Bone marrow (tissue), 2 donors: Measurements from ENCODE around the gene FOLR2.
"Not testable (repeated sequence)": the region's sequence is repeated elsewhere in the genome, so short reads cannot be mapped to it uniquely, and the experiment has no call there.

Experiments used
- DNase-seq, 2 donors: peaks; one replicate each; lab custom pipeline; 2025; lab: John Stamatoyannopoulos, UW

FOLR2 gene

DNA sequence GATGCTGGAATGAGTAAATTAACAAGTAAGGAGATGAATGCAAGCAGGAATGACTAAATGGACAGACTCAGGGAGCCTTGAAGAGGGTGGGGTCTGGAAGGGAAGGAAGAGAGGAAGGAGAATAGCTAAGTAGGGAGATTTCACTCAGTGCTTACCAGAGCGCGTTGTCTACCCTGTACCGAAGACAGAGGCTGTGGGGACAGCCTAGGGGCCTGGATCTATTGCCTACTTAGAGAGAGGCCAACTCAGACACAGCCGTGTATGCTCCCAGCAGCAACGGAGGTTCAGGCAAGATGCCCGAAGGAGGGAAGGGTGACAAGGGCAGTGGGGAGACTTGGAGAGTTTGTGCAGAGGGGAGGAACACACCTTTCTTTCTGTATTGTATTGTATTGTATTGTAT lies at the start of gene FOLR2:
TSS of gene FOLR2 (plus strand) at position 157 of the 400 bp plus-strand sequence. CDS start 1,791 bp downstream, outside the sequence.
- no peak for DNase-seq

GRCh38 chr11:72169046-72169555 lies 47.5 kb upstream of the FOLR2 start:
- not testable (repeated sequence) for DNase-seq

DNA sequence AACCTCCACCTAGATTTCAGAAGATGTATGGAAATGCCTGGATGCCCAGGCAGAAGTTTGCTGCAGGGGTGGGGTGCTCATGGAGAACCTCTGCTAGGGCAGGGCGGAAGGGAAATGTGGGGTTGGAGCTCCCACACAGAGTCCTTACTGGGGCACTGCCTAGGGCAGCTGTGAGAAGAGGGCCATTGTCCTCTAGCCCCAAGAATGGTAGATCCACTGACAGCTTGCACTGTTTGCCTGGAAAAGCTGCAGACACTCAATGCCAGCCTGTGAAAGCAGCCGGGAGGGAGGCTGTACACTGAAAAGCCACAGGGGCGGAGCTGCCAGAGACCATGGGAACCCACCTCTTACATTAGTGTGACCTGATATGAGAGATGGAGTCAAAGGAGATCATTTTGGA lies 46.8 kb upstream of the FOLR2 start:
- not testable (repeated sequence) for DNase-seq

DNA sequence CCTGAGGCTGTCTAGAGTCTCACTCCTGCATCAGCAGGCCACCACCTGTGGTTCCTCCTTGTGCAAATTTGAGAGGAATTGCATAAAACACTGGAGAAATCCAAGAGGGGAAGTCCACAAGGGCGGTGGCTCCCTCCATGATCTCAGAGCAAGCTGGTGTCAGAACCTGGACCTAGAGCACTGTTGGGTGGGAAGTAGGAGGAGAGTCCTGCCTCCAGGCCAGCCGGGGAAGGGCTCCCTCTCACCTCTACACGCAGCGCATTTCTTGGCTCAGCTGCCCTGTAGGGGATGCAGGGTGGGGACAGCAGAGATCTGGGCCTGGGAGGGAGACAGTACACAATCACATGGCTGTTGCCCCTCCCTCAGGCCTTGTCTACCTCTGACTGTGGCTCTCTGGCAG lies 44.6 kb upstream of the FOLR2 start:
- DNase-seq, result not testable (repeated sequence)

- DNase-seq, result no peak
These were observed 43.3 kb upstream of the FOLR2 start for GRCh38 chr11:72173291-72173690.

DNA sequence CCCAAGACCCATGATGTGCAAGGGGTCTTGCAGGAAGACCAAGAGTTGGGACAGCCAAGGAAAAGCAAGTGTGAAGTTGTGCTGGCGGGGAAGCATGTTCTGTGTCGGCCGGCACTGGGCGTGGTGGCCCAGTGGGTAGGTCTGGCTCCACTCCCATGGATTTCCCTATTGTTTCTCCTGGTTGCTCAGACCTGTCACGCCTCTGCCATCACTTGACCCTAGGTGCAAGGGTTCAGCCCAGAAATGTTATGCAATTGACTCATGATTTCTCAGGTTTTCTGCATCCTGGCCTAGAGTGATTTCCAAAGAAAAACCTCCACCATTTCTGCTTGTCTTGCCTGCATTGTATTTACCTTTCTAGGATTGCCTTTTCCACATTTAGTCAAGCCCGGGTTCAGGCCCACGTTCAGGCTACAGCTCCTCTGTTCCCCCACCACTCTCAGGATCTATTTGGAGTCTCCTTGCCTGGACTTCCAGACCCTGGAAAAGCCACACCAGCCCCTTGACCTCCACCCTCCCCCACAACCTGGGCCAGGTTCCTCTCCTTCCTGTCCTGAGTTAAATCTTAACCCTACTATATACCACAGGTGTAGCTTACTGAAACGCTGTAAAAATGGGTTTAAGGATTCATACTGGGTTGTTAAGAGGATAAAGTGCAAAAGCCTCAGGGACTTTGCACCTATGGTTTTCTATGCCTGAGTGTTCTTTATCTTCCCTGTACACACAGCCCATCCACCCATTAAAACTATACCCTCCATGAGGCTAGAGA lies 42.1 kb upstream of the FOLR2 start:
- DNase-seq, result no peak

DNA sequence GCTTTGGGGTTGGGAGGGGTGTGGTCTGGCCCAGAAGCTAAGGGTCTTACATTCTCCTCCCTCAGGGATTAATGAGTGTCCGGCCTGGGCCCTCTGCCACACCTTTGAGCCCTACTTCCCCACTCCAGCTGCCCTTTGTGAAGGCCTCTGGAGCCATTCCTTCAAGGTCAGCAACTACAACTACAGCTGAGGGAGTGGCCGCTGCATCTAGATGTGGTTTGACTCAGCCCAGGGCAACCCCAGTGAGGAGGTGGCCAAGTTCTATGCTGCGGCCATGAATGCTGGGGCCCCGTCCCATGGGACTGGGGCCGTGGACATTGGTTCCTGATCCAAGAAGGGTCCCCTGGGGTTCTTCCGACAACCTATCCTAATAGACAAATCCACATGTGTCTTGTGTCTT lies 38.9 kb upstream of the FOLR2 start:
- no peak for DNase-seq

DNA sequence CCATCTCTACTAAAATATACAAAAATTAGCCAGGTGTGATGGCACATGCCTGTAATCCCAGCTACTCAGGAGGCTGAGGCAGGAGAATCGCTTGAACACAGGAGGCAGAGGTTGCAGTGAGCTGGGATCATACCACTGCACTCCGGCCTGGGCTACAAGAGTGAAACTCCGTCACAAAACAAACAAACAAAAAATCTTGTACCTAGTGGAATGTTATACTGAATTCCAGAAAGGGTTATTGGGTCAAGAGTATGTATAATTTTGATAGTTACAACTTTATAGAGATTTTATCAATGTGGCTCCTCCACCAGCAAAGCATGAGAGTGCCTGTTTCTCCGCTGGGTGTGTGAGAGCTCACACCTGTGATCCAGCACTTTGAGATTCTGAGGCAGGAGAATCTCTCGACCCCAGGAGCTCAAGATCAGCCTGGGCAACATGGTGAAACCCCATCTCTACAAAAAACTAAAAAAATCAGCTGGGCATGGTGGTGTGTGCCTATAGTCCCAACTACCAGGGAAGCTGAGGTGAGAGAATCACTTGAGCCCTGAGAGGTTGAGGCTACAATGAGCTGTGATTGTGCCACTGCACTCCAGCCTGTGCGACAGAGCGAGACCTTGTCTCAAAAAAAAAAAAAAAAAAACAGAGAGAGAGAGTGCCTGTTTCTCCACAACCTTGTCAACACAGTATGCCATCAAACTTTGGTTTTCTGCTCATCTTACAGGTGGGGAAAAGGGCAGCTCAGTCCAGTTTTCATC lies 37.4 kb upstream of the FOLR2 start:
- no peak for DNase-seq

DNA sequence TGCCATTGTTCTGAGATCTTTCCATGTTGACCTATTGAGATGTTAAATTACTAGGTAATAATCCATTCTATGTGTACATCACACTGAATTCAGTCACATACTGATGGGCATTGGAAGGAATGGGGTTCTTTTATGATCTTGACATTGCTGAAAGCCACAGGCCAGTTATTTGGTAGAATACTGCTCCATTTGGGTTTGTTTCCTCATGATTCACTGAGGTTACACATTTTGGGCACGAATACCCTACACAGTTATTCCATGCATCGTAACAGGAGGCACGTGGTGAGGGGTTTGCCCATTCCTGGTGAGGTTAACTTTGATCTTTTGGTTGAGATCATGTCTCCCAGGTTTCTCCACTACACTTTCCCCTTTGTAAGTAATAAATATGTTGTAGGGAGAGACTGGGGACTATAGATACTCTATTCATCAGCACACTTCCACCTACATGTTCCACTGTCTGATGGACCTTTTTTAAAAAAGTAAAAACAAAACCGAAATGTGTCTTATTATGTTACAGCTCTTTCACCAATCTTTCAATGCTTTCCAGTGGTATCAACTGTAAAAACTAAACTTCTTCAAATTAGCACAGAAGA lies 36.7 kb upstream of the FOLR2 start:
- no peak for DNase-seq

GRCh38 chr11:72180892-72181552 lies 35.6 kb upstream of the FOLR2 start:
- DNase-seq, result not testable (repeated sequence)

DNA sequence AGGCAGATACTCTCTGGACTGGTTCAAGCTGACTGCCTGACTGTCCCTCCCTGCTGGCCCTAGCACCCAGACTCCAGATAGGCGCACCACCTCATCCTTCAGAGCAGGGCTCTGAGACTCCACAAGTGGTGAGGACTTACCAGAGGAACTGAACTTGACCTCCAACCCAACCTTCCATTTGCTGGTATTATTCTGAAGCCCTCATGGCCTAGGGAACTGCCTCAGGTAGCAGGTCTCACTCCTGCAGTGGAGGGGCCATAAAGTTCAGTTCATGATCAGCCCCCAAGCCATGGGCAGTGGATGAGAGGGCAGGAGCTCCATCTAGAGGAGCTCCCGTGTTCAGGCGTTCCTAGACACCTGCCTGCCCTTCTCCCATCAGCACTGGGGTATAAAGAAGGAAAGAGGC lies 35.0 kb upstream of the FOLR2 start:
- DNase-seq, result not testable (repeated sequence)

GRCh38 chr11:72188267-72188666 lies 28.3 kb upstream of the FOLR2 start:
- DNase-seq, result no peak

GRCh38 chr11:72189455-72190250 lies 26.9 kb upstream of the FOLR2 start:
- no peak for DNase-seq

DNA sequence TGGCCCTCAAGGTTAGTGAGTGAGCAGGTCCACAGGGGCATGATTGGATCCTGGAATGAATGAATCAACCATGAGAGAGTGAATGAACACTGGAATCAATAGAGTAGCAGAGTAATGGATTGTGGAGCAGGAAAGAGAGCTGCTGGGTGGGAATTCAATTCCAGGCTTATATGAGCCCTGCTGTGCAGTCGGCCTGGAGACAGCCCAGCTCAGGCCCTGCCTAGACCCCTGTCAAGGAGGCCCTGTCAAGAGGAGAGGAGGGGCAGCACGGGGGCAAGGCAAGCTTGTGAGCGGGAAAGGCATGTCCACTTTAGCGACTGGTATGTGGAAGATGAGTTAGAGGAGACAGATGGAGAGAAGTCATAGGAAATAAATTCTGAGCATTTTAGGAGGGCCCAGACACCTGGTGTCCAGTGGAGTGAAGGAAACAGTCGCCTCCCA lies 25.9 kb upstream of the FOLR2 start:
- no peak for DNase-seq

GRCh38 chr11:72191961-72192381 lies 24.6 kb upstream of the FOLR2 start, which contains the start of gene FOLR1:
Gene FOLR1, plus strand, starts transcription at chr11:72192140. Its CDS starts 34 bp downstream, at chr11:72192174.
- no peak for DNase-seq

- DNase-seq, result no peak
These were observed 20.9 kb upstream of the FOLR2 start for GRCh38 chr11:72195518-72196270.

DNA sequence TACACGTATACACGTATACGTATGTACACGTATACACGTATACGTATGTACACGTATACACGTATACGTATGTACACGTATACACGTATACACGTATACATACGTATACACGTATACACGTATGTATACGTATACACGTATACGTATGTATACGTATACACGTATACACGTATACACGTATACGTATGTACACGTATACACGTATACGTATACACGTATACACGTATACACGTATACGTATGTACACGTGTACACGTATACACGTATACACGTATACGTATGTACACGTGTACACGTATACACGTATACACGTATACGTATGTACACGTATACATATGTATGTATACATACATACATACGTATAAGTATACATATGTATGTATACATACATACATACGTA lies 15.1 kb upstream of the FOLR2 start:
- not testable (repeated sequence) for DNase-seq

DNA sequence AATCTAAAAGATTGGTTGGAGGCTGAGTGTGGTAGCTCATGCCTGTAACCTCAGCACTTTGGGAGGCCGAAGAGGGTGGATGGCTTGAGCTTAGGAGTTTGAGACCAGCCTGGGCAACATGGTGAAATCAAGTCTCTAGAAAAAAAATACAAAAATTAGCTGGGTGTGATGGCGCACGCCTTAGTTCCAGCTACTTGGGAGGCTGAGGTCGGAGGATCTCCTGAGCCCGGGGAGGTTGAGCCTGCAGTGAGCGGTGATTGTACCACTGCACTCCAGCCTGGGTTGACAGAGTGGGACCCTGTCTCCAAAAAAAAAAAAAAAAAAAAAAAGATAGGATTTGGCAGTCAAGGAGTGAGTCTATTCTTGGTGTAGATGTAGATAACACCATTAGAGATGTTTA lies 14.0 kb upstream of the FOLR2 start:
- no peak for DNase-seq

- DNase-seq, result no peak
These were observed 13.4 kb upstream of the FOLR2 start for GRCh38 chr11:72203163-72203562.

DNA sequence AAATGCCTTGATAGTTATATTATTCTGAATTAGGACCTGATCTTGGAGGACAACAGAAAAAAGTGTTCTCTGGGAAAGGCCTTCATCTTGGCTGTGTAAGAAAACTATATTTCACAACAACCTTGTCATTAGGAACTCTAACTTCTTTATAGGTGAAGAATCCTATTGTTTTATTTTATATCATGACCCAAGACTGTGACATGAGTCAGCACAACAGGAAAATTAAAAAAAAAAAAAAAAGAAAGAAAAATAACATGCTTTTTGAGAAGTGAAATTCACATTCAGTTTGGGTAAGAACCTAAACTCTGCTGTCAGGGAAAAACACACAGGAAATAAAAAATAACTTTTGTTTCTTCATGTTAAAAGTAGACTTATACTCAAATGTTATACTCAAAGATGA lies 11.7 kb upstream of the FOLR2 start:
- no peak for DNase-seq
